HEK293 (cell line): ENCODE results near the gene FBXO27.

Experiments used
- CTCF ChIA-PET: fragments of 350-600 bp; formaldehyde crosslinking; extraction: SDS; loops from one replicate; lab custom pipeline; 2021; ENCODE audit warnings: antibody characterized with exemption; lab: Yijun Ruan, JAX
- POLR2A ChIA-PET: fragments of 300-600 bp; formaldehyde crosslinking; extraction: SDS; loops from one replicate; lab custom pipeline; 2020; ENCODE audit warnings: antibody characterized with exemption, inconsistent platforms; lab: Yijun Ruan, JAX
- H3K27ac ChIP-seq: fragments of 200-500 bp; sonication (Bioruptor generic); 2 replicates; pipeline ENCODE4 v1.5.1; 2014; ENCODE audit warnings: low read depth, low read length, control low read depth, inconsistent platforms; ENCODE audit errors: extremely low read depth
- H3K36me3 ChIP-seq, 2 experiments: fragments of 200-500 bp in 1 of 2; sonication (Bioruptor generic) in 1 of 2; 1 replicate in 1 of 2; 2 replicates in 1 of 2; pipeline ENCODE4 v1.5.1; 2014 to 2017; ENCODE audit warnings: inconsistent platforms in 2 of 2, low read length in 2 of 2; ENCODE audit not compliant: control insufficient read depth in 2 of 2, insufficient read depth in 1 of 2
- H3K4me1 ChIP-seq: fragments of 200-500 bp; sonication (Bioruptor generic); 2 replicates; pipeline ENCODE4 v1.5.1; 2014; ENCODE audit warnings: mild to moderate bottlenecking, low read length, inconsistent platforms; ENCODE audit not compliant: control insufficient read depth, insufficient read depth
- H3K4me3 ChIP-seq: 2 replicates; pipeline ENCODE4 v1.5.1; 2011; ENCODE audit warnings: low read depth, mild to moderate bottlenecking, control low read depth, low read length, moderate library complexity
- H3K9me3 ChIP-seq: fragments of 200-500 bp; sonication (Bioruptor generic); 2 replicates; pipeline ENCODE4 v1.5.1; 2014; ENCODE audit warnings: low read depth, low read length, inconsistent platforms; ENCODE audit not compliant: control insufficient read depth, insufficient read depth
- BCL11A ChIP-seq: fragments of 450-650 bp; formaldehyde crosslinking; IDR thresholded peaks from 2 replicates; pipeline ENCODE4 v1.5.1; 2016; ENCODE audit warnings: low read depth, missing biosample characterization, missing genetic modification characterization
- HOXD13 ChIP-seq: sonication (generic); formaldehyde crosslinking; IDR thresholded peaks from 2 replicates; pipeline ENCODE4 v1.8.0; 2022; ENCODE audit warnings: missing genetic modification reagents, borderline replicate concordance
- KLF10 ChIP-seq: fragments of 450-650 bp; IDR thresholded peaks from 2 replicates; pipeline ENCODE4 v1.5.1; 2018; ENCODE audit warnings: missing biosample characterization, mild to moderate bottlenecking, missing genetic modification characterization
- KLF9 ChIP-seq: fragments of 450-650 bp; formaldehyde crosslinking; IDR thresholded peaks from 2 replicates; pipeline ENCODE4 v1.5.1; 2016; ENCODE audit warnings: missing biosample characterization, missing genetic modification characterization, low read depth
- OSR2 ChIP-seq: fragments of 450-650 bp; formaldehyde crosslinking; IDR thresholded peaks from 2 replicates; pipeline ENCODE4 v1.5.1; 2016; ENCODE audit warnings: missing biosample characterization, missing genetic modification characterization
- RBAK ChIP-seq: fragments of 450-650 bp; formaldehyde crosslinking; IDR thresholded peaks from 2 replicates; pipeline ENCODE4 v1.5.1; 2016; ENCODE audit warnings: missing biosample characterization, missing genetic modification characterization
- SP3 ChIP-seq: fragments of 450-650 bp; formaldehyde crosslinking; IDR thresholded peaks from 2 replicates; pipeline ENCODE4 v1.5.1; 2016; ENCODE audit warnings: missing biosample characterization, missing genetic modification characterization
- ZBTB21 ChIP-seq: fragments of 450-650 bp; formaldehyde crosslinking; IDR thresholded peaks from 2 replicates; pipeline ENCODE4 v1.5.1; 2017; ENCODE audit warnings: missing biosample characterization, missing genetic modification characterization
- ZFP3 ChIP-seq: fragments of 450-650 bp; formaldehyde crosslinking; IDR thresholded peaks from 2 replicates; pipeline ENCODE4 v1.5.1; 2016; ENCODE audit warnings: low read depth, missing biosample characterization, missing genetic modification characterization
- ZNF132 ChIP-seq: fragments of 450-650 bp; formaldehyde crosslinking; IDR thresholded peaks from 2 replicates; pipeline ENCODE4 v1.5.1; 2017; ENCODE audit warnings: missing biosample characterization, missing genetic modification characterization, borderline replicate concordance
- ZNF169 ChIP-seq: fragments of 450-650 bp; formaldehyde crosslinking; IDR thresholded peaks from 2 replicates; pipeline ENCODE4 v1.5.1; 2016; ENCODE audit warnings: missing biosample characterization, missing genetic modification characterization
- ZNF202 ChIP-seq: fragments of 450-650 bp; formaldehyde crosslinking; IDR thresholded peaks from 2 replicates; pipeline ENCODE4 v1.5.1; 2016; ENCODE audit warnings: missing biosample characterization, missing genetic modification characterization, borderline replicate concordance
- ZNF239 ChIP-seq: fragments of 450-650 bp; formaldehyde crosslinking; IDR thresholded peaks from 2 replicates; pipeline ENCODE4 v1.5.1; 2016; ENCODE audit warnings: missing biosample characterization, missing genetic modification characterization
- ZNF311 ChIP-seq: fragments of 450-650 bp; formaldehyde crosslinking; IDR thresholded peaks from 2 replicates; pipeline ENCODE4 v1.5.1; 2017; ENCODE audit warnings: missing biosample characterization, missing genetic modification characterization, borderline replicate concordance
- ZNF341 ChIP-seq: fragments of 450-650 bp; formaldehyde crosslinking; IDR thresholded peaks from 2 replicates; pipeline ENCODE4; 2016; ENCODE audit warnings: low read depth, missing biosample characterization, missing genetic modification characterization
- ZNF423 ChIP-seq: fragments of 450-650 bp; formaldehyde crosslinking; IDR thresholded peaks from 2 replicates; pipeline ENCODE4 v1.5.1; 2016; ENCODE audit warnings: missing biosample characterization, missing genetic modification characterization
- ZNF433 ChIP-seq: fragments of 450-650 bp; formaldehyde crosslinking; IDR thresholded peaks from 2 replicates; pipeline ENCODE4 v1.5.1; 2016; ENCODE audit warnings: missing biosample characterization, missing genetic modification characterization, low read depth
- ZNF544 ChIP-seq: fragments of 450-650 bp; formaldehyde crosslinking; IDR thresholded peaks from 2 replicates; pipeline ENCODE4 v1.5.0; 2017; ENCODE audit warnings: missing biosample characterization, missing genetic modification characterization
- ZNF555 ChIP-seq: fragments of 450-650 bp; formaldehyde crosslinking; conservative IDR thresholded peaks from 2 replicates; pipeline ENCODE4 v1.5.1; 2017; ENCODE audit warnings: missing biosample characterization, mild to moderate bottlenecking, missing genetic modification characterization, inconsistent platforms
- ZNF560 ChIP-seq: fragments of 450-650 bp; formaldehyde crosslinking; IDR thresholded peaks from 2 replicates; pipeline ENCODE4 v1.5.1; 2017; ENCODE audit warnings: missing biosample characterization, missing genetic modification characterization, borderline replicate concordance
- ZNF776 ChIP-seq: fragments of 450-650 bp; formaldehyde crosslinking; IDR thresholded peaks from 2 replicates; pipeline ENCODE4 v1.5.0; 2017; ENCODE audit warnings: missing biosample characterization, missing genetic modification characterization, borderline replicate concordance
- TF ChIP-seq, protein P1 (sequence below): fragments of 450-650 bp; formaldehyde crosslinking; IDR thresholded peaks from 2 replicates; pipeline ENCODE4 v1.5.1; 2016; ENCODE audit warnings: missing biosample characterization, missing genetic modification characterization
- TF ChIP-seq, protein P2 (sequence below): fragments of 450-650 bp; formaldehyde crosslinking; IDR thresholded peaks from 2 replicates; pipeline ENCODE4 v1.5.1; 2017; ENCODE audit warnings: missing biosample characterization, missing genetic modification characterization
- TF ChIP-seq, protein P3 (sequence below): fragments of 450-650 bp; formaldehyde crosslinking; IDR thresholded peaks from 2 replicates; pipeline ENCODE4; 2016; ENCODE audit warnings: missing biosample characterization, missing genetic modification characterization
- TF ChIP-seq, protein P4 (sequence below): fragments of 450-650 bp; formaldehyde crosslinking; IDR thresholded peaks from 2 replicates; pipeline ENCODE4 v1.5.1; 2017; ENCODE audit warnings: missing biosample characterization, missing genetic modification characterization
- TF ChIP-seq, protein P5 (sequence below): fragments of 450-650 bp; formaldehyde crosslinking; IDR thresholded peaks from 2 replicates; pipeline ENCODE4 v1.5.1; 2016; ENCODE audit warnings: missing biosample characterization, missing genetic modification characterization
- TF ChIP-seq, protein P6 (sequence below): fragments of 450-650 bp; formaldehyde crosslinking; IDR thresholded peaks from 2 replicates; pipeline ENCODE4 v1.5.1; 2017; ENCODE audit warnings: missing biosample characterization, missing genetic modification characterization

FBXO27 gene

DNA sequence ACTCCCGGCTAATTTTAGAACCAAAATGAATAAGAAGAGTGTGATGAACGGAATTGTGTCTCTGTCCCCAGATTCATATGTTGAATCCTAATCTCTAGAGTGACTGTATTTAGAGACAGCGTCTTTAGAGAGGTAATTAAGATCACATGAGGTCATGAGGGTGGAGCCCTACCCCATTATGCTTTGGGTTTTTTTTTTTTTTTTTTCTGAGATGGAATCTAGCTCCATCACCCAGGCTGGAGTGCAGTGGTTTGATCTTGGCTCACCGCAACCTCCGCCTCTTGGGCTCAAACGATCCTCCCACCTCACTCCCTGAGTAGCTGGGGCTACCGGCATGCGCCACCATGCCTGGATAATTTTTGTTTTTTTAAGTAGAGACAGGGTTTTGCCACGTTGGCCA lies 27.9 kb downstream of the FBXO27 start:
- CTCF ChIA-PET, result no interaction called here
- Histone ChIP-seq H3K36me3 (no peaks in the 10 kb centered on the region; a peak in 1 of 3 replicates), H3K4me1 (no peaks in the 10 kb centered on the region), H3K4me3 (no peak overlapping the region), H3K9me3 (no peaks in the 10 kb centered on the region), H3K27ac (no peak overlapping the region)
- POLR2A ChIA-PET, result interaction anchor here (0.7 kb wide), 1 partner anchor 17 kb away, joined by 5 read pairs; no protein-coding TSS in a partner anchor
- TF ChIP-seq HOXD13 (CRISPR knock-in tag) (no peak), BCL11A (tag by site-specific recombination) (no peak), RBAK (no peak), ZNF560 (tag by site-specific recombination) (no peak), ZNF202 (tag by site-specific recombination) (no peak), KLF9 (no peak), ZNF239 (no peak), ZNF433 (tag by site-specific recombination) (no peak), SP3 (tag by site-specific recombination) (no peak), ZNF544 (no peak), ZNF132 (tag by site-specific recombination) (no peak), OSR2 (tag by site-specific recombination) (no peak), ZFP3 (tag by site-specific recombination) (no peak), KLF10 (tag by site-specific recombination) (no peak), ZBTB21 (tag by site-specific recombination) (0 out of 2 replicates have a peak, but pooled peaks have one; percentile 11), ZNF311 (tag by site-specific recombination) (no peak), ZNF555 (tag by site-specific recombination) (no peak), ZNF169 (tag by site-specific recombination) (no peak), ZNF776 (tag by site-specific recombination) (no peak), ZNF341 (tag by site-specific recombination) (no peak), ZNF423 (no peak)
- TF ChIP-seq, protein P1, sequence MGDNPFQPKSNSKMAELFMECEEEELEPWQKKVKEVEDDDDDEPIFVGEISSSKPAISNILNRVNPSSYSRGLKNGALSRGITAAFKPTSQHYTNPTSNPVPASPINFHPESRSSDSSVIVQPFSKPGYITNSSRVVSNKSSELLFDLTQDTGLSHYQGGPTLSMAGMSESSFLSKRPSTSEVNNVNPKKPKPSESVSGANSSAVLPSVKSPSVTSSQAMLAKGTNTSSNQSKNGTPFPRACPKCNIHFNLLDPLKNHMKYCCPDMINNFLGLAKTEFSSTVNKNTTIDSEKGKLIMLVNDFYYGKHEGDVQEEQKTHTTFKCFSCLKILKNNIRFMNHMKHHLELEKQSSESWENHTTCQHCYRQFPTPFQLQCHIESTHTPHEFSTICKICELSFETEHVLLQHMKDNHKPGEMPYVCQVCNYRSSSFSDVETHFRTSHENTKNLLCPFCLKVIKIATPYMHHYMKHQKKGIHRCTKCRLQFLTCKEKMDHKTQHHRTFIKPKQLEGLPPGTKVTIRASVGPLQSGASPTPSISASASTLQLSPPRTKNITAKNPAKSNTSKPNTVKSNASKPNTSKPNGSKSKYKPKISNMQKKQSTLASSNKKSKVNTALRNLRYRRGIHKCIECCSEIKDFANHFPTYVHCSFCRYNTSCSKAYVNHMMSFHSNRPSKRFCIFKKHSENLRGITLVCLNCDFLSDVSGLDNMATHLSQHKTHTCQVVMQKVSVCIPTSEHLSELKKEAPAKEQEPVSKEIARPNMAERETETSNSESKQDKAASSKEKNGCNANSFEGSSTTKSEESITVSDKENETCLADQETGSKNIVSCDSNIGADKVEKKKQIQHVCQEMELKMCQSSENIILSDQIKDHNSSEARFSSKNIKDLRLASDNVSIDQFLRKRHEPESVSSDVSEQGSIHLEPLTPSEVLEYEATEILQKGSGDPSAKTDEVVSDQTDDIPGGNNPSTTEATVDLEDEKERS (tag by site-specific recombination), result no peak
- TF ChIP-seq, protein P2, sequence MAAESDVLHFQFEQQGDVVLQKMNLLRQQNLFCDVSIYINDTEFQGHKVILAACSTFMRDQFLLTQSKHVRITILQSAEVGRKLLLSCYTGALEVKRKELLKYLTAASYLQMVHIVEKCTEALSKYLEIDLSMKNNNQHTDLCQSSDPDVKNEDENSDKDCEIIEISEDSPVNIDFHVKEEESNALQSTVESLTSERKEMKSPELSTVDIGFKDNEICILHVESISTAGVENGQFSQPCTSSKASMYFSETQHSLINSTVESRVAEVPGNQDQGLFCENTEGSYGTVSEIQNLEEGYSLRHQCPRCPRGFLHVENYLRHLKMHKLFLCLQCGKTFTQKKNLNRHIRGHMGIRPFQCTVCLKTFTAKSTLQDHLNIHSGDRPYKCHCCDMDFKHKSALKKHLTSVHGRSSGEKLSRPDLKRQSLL (tag by site-specific recombination), result peak; percentile 45; the same call in 1 of the 2 replicates
- TF ChIP-seq, protein P3, sequence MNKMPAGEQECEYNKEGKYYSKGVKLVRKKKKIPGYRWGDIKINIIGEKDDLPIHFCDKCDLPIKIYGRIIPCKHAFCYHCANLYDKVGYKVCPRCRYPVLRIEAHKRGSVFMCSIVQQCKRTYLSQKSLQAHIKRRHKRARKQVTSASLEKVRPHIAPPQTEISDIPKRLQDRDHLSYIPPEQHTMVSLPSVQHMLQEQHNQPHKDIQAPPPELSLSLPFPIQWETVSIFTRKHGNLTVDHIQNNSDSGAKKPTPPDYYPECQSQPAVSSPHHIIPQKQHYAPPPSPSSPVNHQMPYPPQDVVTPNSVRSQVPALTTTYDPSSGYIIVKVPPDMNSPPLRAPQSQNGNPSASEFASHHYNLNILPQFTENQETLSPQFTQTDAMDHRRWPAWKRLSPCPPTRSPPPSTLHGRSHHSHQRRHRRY (tag by site-specific recombination), result no peak
- TF ChIP-seq, protein P4, sequence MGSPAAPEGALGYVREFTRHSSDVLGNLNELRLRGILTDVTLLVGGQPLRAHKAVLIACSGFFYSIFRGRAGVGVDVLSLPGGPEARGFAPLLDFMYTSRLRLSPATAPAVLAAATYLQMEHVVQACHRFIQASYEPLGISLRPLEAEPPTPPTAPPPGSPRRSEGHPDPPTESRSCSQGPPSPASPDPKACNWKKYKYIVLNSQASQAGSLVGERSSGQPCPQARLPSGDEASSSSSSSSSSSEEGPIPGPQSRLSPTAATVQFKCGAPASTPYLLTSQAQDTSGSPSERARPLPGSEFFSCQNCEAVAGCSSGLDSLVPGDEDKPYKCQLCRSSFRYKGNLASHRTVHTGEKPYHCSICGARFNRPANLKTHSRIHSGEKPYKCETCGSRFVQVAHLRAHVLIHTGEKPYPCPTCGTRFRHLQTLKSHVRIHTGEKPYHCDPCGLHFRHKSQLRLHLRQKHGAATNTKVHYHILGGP (tag by site-specific recombination), result no peak
- TF ChIP-seq, protein P5, sequence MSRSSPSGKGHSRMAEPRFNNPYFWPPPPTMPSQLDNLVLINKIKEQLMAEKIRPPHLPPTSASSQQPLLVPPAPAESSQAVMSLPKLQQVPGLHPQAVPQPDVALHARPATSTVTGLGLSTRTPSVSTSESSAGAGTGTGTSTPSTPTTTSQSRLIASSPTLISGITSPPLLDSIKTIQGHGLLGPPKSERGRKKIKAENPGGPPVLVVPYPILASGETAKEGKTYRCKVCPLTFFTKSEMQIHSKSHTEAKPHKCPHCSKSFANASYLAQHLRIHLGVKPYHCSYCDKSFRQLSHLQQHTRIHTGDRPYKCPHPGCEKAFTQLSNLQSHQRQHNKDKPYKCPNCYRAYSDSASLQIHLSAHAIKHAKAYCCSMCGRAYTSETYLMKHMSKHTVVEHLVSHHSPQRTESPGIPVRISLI (tag by site-specific recombination), result 0 out of 2 replicates have a peak, but pooled peaks have one; percentile 45
- TF ChIP-seq, protein P6, sequence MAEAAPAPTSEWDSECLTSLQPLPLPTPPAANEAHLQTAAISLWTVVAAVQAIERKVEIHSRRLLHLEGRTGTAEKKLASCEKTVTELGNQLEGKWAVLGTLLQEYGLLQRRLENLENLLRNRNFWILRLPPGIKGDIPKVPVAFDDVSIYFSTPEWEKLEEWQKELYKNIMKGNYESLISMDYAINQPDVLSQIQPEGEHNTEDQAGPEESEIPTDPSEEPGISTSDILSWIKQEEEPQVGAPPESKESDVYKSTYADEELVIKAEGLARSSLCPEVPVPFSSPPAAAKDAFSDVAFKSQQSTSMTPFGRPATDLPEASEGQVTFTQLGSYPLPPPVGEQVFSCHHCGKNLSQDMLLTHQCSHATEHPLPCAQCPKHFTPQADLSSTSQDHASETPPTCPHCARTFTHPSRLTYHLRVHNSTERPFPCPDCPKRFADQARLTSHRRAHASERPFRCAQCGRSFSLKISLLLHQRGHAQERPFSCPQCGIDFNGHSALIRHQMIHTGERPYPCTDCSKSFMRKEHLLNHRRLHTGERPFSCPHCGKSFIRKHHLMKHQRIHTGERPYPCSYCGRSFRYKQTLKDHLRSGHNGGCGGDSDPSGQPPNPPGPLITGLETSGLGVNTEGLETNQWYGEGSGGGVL (tag by site-specific recombination), result no peak
